Chondrocyte (in vitro differentiated cells): ENCODE measurements around the gene SEL1L3. TPM values are rescaled to one million over a fixed set of nuclear protein-coding genes. Genes with fewer than 3 reads are reported as not detected.

Source experiments
- DNase-seq: peaks from one replicate; pipeline ENCODE4 v3.0.0; 2021; ENCODE audit warnings: mixed read lengths, low spot score
- H3K27ac Mint-ChIP-seq: one replicate; pipeline ENCODE4 v1.8.0; 2021; ENCODE audit warnings: mild to moderate bottlenecking, moderate library complexity, mixed read lengths; ENCODE audit not compliant: unreplicated experiment
- H3K27me3 Mint-ChIP-seq: 2 replicates; pipeline ENCODE4 v1.8.0; 2021; ENCODE audit warnings: low read depth, mixed read lengths
- H3K36me3 Mint-ChIP-seq: 2 replicates; pipeline ENCODE4 v1.8.0; 2021; ENCODE audit warnings: low read depth, mixed read lengths
- H3K4me1 Mint-ChIP-seq: 2 replicates; pipeline ENCODE4 v1.8.0; 2021; ENCODE audit warnings: low read depth, mild to moderate bottlenecking, mixed read lengths
- H3K4me3 Mint-ChIP-seq: one replicate; pipeline ENCODE4 v1.8.0; 2021; ENCODE audit warnings: mild to moderate bottlenecking, moderate library complexity, mixed read lengths; ENCODE audit not compliant: unreplicated experiment
- H3K9me3 Mint-ChIP-seq: 2 replicates; pipeline ENCODE4 v1.8.0; 2021; ENCODE audit warnings: low read depth, mixed read lengths
- CTCF ChIP-seq: fragments of 200-600 bp; sonication (generic); IDR thresholded peaks from 2 replicates; pipeline ENCODE4 v1.5.0; 2021; ENCODE audit warnings: antibody characterized with exemption, mild to moderate bottlenecking, moderate library complexity
- total RNA-seq: library from RNA; stranded (reverse); gene quantifications from 3 replicates; pipeline ENCODE4 v1.2.1, GENCODE V29; 2021

SEL1L3 gene
- total RNA-seq, 1 donor from 2014 or later = 30.3 TPM

GRCh38 chr4:25722964-25723363 lies 139.8 kb downstream of the SEL1L3 start:
- H3K9me3 Mint-ChIP-seq = no peaks in the 10 kb centered on the region

GRCh38 chr4:25713812-25714211 lies 149.0 kb downstream of the SEL1L3 start:
- DNase-seq = no peak
- Mint-ChIP-seq H3K9me3 (peaks cover 4% of the 10 kb centered on the region), H3K36me3 (no peaks in the 10 kb centered on the region), H3K4me1 (no peaks in the 10 kb centered on the region), H3K27ac (no peak overlapping the region), H3K27me3 (no peaks in the 10 kb centered on the region), H3K4me3 (no peak overlapping the region)
- TF ChIP-seq CTCF = no peak

More at GRCh38 chr4:25722964-25723363, 139.8 kb downstream of the SEL1L3 start:
- no peak overlapping the region for H3K4me3 Mint-ChIP-seq
- DNase-seq = no peak
- H3K27ac Mint-ChIP-seq = no peak overlapping the region
- no peaks in the 10 kb centered on the region for H3K4me1 Mint-ChIP-seq
- no peaks in the 10 kb centered on the region for H3K36me3 Mint-ChIP-seq
- TF ChIP-seq CTCF = no peak
- no peaks in the 10 kb centered on the region for H3K27me3 Mint-ChIP-seq

- DNase-seq = no peak
- no peaks in the 10 kb centered on the region for H3K4me1 Mint-ChIP-seq
- no peak overlapping the region for H3K27ac Mint-ChIP-seq
- H3K9me3 Mint-ChIP-seq = peaks cover 4% of the 10 kb centered on the region
- H3K36me3 Mint-ChIP-seq = no peaks in the 10 kb centered on the region
- no peak overlapping the region for H3K4me3 Mint-ChIP-seq
- no peak for TF ChIP-seq CTCF
- H3K27me3 Mint-ChIP-seq = no peaks in the 10 kb centered on the region
These were observed 150.2 kb downstream of the SEL1L3 start for GRCh38 chr4:25712611-25713010.

GRCh38 chr4:25710637-25711036 lies 152.2 kb downstream of the SEL1L3 start:
- no peaks in the 10 kb centered on the region for H3K4me1 Mint-ChIP-seq
- TF ChIP-seq CTCF = no peak
- DNase-seq = no peak
- peaks cover 4% of the 10 kb centered on the region for H3K9me3 Mint-ChIP-seq
- H3K27me3 Mint-ChIP-seq = no peaks in the 10 kb centered on the region
- no peak overlapping the region for H3K27ac Mint-ChIP-seq
- H3K36me3 Mint-ChIP-seq = no peaks in the 10 kb centered on the region
- H3K4me3 Mint-ChIP-seq = no peak overlapping the region

GRCh38 chr4:25704516-25704915 lies 158.3 kb downstream of the SEL1L3 start:
- H3K9me3 Mint-ChIP-seq = peaks cover 3% of the 10 kb centered on the region
- H3K27ac Mint-ChIP-seq = no peak overlapping the region
- H3K4me3 Mint-ChIP-seq = no peak overlapping the region
- H3K27me3 Mint-ChIP-seq = peaks cover 3% of the 10 kb centered on the region
- no peak for TF ChIP-seq CTCF
- no peaks in the 10 kb centered on the region for H3K4me1 Mint-ChIP-seq
- no peaks in the 10 kb centered on the region for H3K36me3 Mint-ChIP-seq
- no peak for DNase-seq
